GM03348 (cell line): ENCODE data around the gene LDLRAD3.

Experiments
- DNase-seq: peaks from one replicate; pipeline ENCODE4 v3.0.0; 2012; ENCODE audit warnings: low spot score

Gene LDLRAD3

DNA sequence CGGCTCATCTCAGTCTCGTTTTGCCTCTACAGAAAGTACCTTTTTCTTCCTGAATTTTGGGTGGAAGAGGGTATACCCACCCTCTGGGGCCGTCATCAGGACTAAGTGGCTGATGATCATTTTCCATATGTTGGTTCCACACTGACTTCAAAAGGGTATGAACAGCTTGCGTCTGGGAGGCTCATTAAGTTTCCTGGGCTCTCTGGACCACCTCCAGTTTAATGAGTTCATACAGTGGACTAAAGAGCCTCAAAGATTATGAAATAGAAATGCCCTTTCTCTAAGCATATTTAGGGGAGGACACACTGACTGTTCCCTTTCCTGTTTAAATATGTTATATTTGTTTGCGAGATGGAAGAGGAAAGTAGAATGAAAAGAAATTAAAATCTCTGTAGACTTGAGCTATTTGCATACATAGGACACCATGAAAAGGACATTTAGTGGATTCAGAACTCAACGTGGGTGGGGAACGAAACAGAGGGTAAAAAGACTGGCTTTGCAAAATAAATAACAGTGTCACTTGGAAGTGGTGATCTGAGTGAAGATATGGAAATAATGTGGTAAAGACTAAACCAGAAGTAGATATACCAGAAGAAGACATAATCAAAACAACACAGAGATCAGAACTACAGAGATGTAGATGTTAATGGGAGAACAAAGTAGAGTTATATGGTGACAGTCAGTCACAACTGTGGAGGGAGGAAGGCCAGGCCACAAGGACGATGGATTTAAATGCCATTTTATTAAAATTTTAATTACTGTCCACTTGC, 18.7 kb downstream of the LDLRAD3 start:
- no peak for DNase-seq

DNA sequence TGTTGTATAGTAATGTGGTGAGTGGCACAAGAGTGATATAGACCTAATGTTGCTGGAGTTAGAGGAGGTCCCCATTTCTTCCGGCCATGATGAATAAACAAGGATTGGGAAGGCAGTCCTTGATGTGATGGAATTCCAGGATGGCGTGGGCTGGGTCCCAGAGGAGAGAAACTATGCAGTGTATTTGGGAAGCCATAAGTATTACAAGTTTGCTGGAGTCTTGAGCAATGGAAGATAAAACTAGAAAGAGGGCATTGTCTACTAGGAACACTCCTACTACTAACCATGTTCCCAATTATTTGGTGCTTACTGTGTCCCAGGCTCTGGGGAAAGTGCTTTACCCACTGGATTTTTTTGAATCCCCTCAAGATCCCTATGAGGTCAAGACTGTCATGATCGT, 20.0 kb downstream of the LDLRAD3 start:
- DNase-seq, result no peak

DNA sequence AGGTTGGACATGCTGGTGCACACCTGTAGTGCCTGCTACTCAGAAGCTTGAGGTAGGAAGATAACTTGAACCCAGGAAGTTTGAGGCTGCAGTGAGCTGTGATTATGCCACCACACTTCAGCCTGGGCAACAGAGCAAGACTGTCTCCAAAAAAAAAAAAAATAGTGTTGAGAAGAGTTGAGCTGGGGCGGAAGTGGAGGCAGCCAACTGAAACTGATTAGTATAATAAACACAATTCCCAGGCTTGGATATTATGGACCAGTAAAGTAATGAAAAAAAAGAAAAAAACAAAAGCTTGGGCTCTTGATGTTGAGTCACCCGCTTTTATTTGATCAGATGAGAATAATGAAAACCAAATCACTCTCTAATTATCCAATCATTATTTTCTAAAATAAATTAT, 21.0 kb downstream of the LDLRAD3 start:
- no peak for DNase-seq

DNA sequence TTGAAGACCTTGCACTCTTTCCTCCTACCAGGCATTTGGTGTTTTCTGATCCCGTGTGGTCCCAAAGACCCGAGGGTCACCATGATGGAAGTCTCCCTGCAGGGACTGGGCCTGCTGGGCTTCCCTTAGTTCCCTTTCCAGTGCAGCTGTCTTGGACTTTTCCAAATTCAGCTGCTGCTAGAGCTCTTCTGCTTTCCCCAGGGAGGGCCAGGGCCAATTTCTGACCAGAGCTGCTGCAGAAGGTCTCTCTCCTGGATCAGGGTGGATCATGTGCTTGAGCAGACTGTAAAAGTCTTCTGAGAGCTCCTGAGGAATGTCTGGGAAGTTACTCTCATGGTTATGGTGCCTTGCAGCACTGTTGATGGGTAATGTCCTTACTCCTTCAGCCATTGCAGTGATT, 23.2 kb downstream of the LDLRAD3 start:
- DNase-seq, result no peak

DNA sequence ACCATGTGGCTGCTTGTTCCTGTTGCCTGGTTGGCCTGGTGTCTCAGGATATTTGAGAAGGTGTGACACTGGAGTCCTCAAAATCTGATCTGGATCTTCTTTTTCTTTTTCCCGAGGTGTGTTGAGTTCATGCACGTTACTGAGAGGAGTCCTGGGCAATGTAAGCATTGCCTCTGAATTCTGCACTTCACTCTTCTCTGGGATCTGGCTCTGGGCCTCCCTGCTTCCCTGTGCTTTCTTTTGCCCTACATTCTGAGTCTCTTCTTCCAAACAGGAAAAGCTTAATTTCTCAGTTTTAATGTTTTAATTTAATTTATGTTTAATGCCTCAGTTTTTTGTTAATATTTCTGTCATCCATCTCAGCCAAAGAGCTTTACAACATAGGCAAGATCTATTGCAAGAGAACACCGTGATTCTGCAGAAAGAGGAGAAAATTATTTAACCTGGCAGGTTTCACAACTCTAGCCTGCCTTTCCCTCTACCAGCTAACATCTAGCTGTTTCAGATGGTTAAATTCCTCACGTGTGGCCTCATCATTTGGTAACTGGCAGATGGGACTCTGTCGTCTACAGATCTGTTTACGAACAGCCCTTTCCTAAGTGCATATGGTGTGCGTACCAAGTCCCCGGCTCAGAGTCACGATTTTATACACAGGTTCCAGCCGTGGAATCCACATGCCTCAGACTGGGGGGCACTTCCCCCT, 24.7 kb downstream of the LDLRAD3 start:
- DNase-seq, result no peak

DNA sequence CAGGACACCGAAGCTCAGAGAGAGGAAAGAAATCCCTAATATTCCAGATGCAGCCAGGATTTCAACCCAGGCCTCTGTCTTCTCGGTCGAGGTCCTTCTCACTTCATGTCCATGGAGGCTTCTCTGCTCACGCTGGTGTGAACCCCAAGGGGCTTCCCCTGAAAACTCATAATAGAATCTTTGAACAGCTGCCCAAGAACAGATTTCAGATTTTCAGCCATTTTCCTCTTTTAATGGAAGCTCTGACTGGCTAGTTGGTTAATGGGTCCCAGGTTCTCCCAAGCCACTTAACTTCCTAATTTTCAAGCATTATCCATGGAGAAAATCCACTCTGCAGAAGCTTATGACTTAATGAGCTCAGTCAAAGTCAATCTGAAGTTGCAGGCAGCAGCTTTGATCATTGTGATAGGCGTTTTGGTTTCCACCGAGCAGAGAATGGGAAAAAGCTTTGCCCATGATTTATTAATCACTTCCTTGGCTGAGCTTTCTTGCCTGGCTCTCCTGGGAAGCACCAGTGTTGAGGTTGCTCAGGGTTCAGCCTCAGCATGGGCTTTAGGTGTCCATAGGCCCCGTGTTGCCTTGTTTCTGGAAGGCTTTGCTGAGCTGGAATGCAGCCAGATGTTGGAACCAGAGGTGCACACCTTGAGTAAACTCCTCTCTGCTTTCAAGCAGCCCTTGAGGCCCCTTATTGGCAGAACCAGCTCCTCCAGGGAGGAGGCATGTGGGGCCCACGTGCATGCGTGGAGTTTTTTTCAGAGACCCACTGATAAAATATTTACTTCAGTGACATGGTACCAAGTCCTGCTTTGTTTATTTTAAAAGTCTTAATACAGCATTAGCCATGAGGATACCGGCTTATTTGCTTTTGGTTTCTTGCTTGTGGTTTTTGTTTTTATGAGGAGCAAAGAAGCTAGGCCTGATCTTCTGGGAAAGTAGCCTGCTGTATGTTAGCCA, 25.5 kb downstream of the LDLRAD3 start:
- DNase-seq, result no peak

DNA sequence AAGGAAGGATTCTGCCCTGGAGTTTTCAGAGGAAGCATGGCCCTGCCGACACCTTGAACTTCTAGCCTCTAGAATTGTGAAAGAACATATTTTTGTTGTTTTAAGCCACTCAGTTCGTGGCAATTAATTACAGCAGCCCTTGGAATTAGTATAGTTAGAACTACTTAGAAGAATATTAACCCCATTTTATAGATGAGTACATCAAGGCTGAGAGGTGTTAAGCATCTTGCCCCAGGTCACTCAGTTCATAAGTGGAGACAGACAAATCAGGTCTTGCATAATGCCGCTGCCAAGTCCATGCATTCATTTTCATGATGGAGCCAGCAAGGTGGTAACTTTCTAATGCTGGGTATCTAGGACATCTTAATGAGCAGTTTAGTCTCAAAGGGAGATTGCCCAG, 26.6 kb downstream of the LDLRAD3 start:
- no peak for DNase-seq

DNA sequence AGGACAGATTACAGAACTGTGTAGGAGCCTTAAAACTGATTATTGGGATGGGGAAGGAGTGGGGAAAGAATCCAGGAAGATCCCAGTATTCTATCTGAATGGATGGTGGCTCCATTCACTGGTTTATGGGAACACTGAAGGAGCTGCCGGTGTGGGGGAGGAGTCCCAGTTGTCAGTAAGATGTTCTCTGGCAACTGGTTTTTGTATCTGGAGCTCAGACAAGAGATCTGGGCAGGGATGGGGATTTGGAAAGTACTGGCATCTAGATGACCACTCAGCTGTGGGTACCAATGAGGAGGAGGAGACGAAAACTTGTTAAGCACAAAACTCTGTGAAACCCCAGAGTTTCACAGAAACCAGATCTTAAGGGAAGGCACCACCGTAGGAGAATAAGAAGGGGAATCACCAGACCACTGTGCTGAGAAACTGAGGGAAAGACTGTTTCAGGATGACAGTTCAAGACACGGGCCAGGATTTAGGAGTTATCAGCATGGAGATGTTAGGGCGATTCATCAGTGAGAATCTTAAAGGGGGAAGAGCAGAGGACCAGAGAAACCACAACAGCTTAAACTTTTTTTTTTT, 28.1 kb downstream of the LDLRAD3 start:
- DNase-seq, result no peak

DNA sequence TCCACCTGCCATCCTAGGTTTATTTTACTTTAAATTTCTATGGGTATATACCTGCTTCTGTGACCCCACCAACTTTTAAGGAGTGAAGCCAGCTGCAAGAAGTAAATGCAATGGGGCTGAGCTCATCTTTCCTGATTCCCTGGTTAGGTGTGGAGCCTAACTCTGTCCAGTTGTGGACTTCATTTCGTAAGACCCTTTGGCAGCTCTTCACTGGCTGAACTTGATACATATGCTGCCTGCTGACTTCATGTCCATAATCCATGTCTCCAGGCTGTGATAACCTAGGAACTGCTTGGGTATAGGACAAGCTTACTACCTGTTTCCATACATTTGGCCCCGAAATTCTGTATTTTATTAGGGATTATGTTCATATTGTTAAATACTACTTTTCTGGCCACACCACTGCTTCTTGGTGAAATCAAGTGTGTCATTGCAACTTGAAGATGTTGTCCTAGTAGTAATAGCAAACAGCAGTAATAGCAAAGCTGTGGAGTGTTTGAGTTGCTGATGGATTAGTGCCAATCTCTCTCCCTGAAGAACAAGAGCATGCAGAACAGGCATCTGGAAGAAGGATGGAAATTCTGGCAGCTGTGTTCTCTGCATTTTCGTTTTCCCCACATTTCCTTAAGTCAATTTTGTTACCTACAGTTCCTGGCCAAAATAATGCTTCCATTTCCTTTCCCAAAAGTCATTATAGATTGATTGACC, 31.2 kb downstream of the LDLRAD3 start:
- DNase-seq, result no peak

DNA sequence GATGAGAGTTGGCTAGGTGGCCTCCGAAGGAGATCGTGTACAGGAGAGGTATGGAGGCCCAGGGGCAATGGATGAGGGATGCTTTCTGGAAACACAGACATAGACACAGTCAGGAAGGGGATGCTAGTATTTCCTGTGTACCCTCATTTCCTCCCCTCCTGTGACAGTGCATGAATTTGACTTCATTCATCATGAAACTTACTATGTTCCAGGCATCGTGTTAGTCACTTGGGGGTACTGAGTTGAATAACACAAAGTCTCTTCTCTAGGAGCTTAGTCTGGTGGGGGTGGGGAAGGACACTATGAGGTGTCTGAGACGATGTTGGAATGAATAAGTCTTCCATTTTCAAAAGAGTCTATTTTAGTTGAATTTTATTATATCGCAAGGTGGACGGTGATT, 32.6 kb downstream of the LDLRAD3 start:
- no peak for DNase-seq

DNA sequence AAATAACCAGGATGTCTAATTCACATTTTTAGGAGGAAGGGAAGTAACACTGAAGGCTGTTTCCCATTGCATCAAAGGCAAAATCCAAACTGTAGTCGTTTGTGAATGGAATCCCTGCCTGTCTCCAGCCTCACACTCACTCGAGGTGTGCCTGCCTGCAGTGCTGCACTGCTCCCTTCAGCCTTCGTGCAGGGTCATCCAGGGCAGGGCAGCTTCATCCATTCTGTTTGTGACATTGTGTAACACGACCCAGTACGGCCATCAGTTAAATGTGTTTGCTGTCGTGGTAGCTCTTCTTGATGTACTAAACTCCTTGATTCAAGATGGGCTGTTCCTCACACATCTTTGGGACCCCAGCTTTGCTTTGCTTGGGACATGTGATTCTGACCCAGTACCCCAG, 34.3 kb downstream of the LDLRAD3 start:
- DNase-seq, result no peak

DNA sequence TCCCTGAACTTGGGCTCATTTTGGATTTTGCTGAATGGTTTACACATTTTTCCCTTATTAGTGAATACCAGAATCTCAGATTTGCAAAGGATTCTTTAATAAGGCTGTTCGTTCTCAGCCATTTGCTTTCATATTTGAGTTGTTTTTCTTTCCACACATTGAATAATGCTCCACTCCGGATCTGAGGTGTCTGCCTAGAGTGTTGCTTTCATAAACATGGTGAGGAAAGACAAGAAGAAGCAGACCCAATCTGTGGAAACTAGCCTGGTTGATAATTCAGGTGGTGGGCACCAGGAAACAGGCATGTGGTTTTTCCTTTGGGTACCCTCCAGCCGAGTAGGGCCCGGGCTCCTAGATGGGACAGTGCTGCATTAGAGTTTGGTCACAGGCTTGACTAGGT, 35.0 kb downstream of the LDLRAD3 start:
- DNase-seq, result no peak

DNA sequence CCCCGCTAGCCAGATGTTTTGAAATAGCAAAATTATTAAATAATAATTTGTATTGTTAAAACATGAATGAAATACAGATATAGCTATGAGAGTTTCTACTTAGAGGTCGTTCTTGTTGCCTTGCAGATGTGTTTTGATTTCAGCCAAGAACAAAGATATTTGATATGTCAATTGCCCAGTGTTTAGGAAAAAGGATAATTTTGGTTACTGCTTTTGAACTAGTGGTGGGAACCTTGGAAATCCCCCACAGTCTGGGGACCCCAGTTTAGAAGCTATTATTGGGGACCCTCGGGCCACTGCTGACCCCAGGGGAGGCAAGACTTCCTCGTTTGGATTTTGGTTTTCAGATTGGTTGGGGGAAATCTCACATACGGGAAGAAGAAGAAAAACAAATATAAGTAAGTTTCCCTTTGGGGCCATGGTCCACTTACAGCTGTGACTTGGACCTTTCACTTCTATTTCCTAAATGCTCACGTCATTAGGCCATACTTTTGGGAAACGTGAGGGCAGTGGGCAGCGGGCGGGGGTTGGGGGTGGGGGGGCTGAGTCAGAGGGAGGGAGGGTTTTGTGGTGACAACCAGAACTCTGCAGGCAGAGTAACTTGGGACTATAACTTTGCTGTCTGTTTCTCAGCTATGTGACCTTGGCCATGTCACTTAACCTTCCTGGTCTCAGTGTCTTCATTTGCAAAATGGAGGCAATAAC, 37.0 kb downstream of the LDLRAD3 start:
- DNase-seq, result no peak

DNA sequence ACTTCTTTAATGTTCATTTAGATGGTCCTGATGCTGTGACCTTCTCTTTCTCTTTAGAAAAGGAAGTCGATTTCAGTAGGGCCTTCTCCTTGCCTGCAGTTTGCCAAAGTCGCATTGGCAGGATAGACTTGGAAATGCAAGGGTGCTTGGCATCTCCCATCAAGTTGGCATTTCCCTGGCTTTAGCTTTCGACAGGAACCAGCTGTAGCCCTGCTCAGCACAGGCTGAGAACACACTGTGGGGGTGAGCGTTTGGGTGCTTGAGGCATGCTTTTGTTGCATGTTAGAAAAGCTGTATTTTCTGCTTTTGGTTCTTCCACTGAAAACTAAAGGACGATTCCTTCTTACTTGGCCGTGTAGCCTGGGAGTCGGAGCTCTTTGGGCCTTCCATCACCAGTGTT, 37.7 kb downstream of the LDLRAD3 start:
- no peak for DNase-seq

DNA sequence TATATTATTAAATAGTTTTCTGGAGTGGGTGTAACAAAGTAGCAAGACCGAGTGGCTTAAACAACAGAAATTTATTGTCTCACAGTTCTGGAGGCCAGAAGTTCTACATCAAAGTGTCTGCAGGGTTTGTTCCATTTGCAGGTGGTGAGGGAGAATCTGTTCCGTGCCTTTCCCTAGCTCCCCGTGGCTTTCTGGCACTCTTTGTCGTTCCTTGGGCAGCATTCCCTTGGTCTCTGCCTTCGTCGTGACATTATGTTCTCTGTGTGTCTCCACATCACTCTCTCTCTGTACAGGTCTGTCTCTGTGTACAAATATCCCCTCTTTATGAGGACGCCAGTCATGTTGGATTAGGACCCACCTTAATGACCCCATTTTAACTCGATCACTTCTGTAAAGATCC, 38.2 kb downstream of the LDLRAD3 start:
- DNase-seq, result no peak

DNA sequence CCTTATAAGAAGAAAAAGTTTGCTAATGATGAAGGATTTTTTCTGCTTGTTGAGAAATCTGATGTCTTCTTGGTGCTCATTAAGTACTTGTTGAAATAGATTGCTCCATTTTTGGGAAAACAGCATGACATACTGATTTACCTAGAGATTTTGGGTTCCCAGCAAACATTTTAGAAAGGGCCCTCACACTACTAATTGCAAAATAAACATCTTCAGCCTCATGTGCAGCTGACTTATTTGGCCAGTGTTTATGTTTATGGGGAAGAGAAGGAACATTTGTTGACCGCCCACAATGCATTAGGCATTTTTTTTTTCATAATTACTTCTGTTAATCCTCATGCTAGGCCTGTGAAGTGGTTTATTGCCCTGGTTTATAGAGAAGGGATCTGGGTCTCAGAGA, 40.1 kb downstream of the LDLRAD3 start:
- no peak for DNase-seq

DNA sequence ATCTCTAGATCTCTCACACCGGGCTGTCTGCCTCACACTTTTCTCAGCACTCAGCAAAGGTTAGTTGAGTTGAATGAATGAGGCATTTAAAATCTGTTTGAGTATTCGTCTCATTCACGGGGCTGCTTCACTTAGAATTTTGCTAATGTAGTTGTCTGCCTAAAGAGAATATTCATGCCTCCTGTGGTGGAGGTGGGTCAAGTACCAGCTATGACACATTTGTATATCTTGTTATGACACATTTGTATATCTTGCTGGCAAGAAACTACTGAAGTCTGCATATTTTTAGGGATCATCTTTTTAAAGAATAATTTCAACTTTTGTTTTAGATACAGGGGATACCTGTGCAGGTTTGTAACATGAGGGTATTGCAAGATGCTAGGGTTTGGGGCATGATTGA, 43.1 kb downstream of the LDLRAD3 start:
- DNase-seq, result no peak

DNA sequence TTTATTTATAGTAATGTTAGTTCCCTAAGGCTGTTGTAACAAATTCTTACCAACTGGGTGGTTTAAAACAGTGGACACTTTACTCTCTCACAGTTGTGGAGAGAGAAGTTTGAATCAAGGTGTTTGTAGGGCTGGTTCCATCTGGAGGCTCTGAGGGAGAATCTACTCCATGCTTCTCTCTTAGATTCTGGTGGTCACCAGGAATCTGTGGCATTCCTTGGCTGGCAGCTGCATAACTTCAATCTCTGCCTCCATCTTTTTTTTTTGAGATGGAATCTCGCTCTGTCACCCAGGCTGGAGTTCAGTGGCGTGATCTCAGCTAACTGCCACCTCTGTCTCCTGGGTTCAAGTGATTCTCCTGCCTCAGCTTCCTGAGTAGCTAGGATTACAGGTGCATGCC, 46.3 kb downstream of the LDLRAD3 start:
- no peak for DNase-seq

DNA sequence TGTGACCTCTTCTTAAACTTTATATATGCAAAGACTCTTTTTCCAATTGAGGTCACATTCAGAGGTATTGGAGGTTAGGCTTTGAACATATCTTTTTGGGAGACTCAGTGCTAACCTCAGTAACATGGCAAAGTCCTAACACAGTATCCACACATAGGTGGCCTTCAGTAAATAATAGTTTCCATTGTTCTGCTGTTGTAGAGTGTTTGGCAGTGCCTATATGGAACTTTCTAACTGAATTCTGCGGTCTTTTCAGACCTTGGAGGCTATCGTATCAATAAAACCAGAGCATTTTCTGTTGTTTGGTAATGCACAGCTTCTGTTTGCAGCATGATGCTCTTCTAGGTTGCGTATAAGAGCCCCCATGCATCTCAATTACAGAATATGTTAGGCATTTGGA, 47.0 kb downstream of the LDLRAD3 start:
- no peak for DNase-seq

DNA sequence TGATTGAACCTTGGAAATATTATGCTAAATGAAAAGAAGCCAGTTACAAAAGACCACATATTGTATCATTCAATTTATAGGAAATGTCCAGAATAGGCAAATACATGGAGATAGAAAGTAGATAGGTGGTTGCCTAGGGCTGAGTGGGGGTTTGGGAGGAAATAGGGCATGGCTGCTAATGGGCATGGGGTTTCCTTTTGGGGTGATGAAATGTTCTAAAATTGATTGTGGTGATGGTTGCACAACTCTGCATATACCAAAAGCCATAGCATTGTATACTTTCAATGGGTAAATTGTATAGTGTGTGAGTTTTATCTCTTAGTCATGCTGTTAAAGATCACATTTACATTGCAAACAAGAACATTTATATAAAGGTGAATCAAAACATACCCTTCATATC, 48.7 kb downstream of the LDLRAD3 start:
- no peak for DNase-seq

DNA sequence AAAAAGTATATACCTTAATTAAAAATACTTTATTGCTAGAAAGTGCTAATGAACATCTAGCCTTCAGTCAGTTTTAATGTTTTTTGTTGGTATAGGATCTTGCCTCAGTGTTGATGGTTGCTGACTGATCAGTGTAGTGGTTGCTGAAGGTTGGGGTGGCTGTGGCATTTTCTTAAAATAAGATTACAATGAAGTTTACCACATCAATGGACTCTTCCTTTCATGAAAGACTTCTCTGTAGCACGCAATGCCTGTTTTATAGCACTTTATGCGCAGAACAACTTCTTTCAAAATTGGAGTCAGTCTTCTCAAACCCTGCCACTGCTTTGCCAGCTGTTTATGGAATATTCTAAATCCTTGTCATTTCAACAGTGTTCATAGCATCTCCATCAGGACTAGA, 50.6 kb downstream of the LDLRAD3 start:
- no peak for DNase-seq
